Activated B cell treated with CpG ODN at 0.5 μM for 24 hours (primary cell): ENCODE data around the gene ZBTB40. TPM values are rescaled to one million over a fixed set of nuclear protein-coding genes. Genes with fewer than 3 reads are reported as not detected.

Experiments used
- ATAC-seq: fragments of 200-7000 bp; cut with Tn5 transposase; one replicate; pipeline ENCODE4 v1.10.0; 2021; ENCODE audit warnings: low read depth, mild to moderate bottlenecking, moderate library complexity
- CTCF ChIA-PET: fragments of 350-600 bp; sonication (Branson Sonifier 250); formaldehyde crosslinking; loops from one replicate; lab custom pipeline; 2021; ENCODE audit warnings: antibody characterized with exemption; lab: Charles Lee
- POLR2A ChIA-PET: fragments of 350-600 bp; sonication (Branson Sonifier 250); formaldehyde crosslinking; loops from one replicate; lab custom pipeline; 2021; ENCODE audit warnings: antibody characterized with exemption; lab: Charles Lee
- DNase-seq: peaks from one replicate; pipeline ENCODE4 v3.0.0; 2022
- H3K27ac Mint-ChIP-seq: one replicate; pipeline ENCODE4 v1.8.0; 2020; ENCODE audit warnings: mixed read lengths
- H3K27me3 Mint-ChIP-seq: one replicate; pipeline ENCODE4 v1.8.0; 2021; ENCODE audit warnings: mixed read lengths
- H3K36me3 Mint-ChIP-seq: one replicate; pipeline ENCODE4 v1.8.0; 2021; ENCODE audit warnings: low read depth, mixed read lengths
- H3K4me1 Mint-ChIP-seq: one replicate; pipeline ENCODE4 v1.8.0; 2021; ENCODE audit warnings: mixed read lengths
- H3K4me3 Mint-ChIP-seq: one replicate; pipeline ENCODE4 v1.8.0; 2020; ENCODE audit warnings: mild to moderate bottlenecking, mixed read lengths
- H3K9me3 Mint-ChIP-seq: one replicate; pipeline ENCODE4 v1.8.0; 2020; ENCODE audit warnings: mixed read lengths
- CTCF ChIP-seq: fragments of 200-600 bp; IDR thresholded peaks from one replicate; pipeline ENCODE4 v1.8.0; 2022; ENCODE audit warnings: antibody characterized with exemption, mild to moderate bottlenecking
- intact Hi-C: fragments of 100-400 bp; cut with micrococcal nuclease; formaldehyde crosslinking; loops from one replicate; pipeline ENCODE4 v1.15.1; 2024
- total RNA-seq: library from RNA; stranded (reverse); gene quantifications from 2 replicates; pipeline ENCODE4 v1.2.3, GENCODE V29; 2022

Gene ZBTB40
- total RNA-seq, 1 donor from 2014 or later, result 36.2 TPM

- Mint-ChIP-seq H3K9me3 (no peaks in the 10 kb centered on the region), H3K36me3 (peaks cover 86% of the 10 kb centered on the region), H3K27me3 (no peaks in the 10 kb centered on the region), H3K4me1 (no peaks in the 10 kb centered on the region), H3K27ac (no peak overlapping the region), H3K4me3 (no peak overlapping the region)
- no peak for TF ChIP-seq CTCF
- intact Hi-C loops, result no loop called here
- POLR2A ChIA-PET, result no interaction called here
- CTCF ChIA-PET, result no interaction called here
- DNase-seq (no peak), ATAC-seq (no peak)
These were observed 56.7 kb downstream of the ZBTB40 start for GRCh38 chr1:22508329-22508728.

- no peaks in the 10 kb centered on the region for H3K27me3 Mint-ChIP-seq
- H3K36me3 Mint-ChIP-seq, result peaks cover 86% of the 10 kb centered on the region
- CTCF ChIA-PET, result no interaction called here
- intact Hi-C loops, result no loop called here
- no peaks in the 10 kb centered on the region for H3K4me1 Mint-ChIP-seq
- H3K4me3 Mint-ChIP-seq, result no peak overlapping the region
- ATAC-seq, result no peak
- no peak for DNase-seq
- POLR2A ChIA-PET, result no interaction called here
- no peak overlapping the region for H3K27ac Mint-ChIP-seq
- H3K9me3 Mint-ChIP-seq, result no peaks in the 10 kb centered on the region
- TF ChIP-seq CTCF, result no peak
These were observed 57.3 kb downstream of the ZBTB40 start for GRCh38 chr1:22508991-22509390.

DNA sequence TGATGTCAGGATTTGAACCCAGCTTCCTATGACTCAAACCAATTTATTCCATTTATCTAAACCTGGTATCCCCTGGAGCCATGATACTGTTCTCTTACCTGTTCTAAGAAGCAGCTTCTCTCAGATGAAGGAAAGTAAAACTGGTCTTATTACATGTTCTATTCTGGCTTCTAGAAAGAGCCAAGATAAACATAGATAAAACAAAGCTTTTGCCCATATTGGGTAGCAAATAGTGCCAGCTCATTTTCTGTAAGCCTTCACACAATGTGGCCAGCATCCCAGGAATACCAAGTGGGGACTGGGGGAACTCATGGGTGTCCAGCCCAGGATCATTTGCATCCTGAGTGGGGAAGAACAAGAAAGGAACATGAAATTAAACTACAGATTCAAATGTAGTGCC is 58.2 kb downstream of the ZBTB40 start:
- intact Hi-C loops, result no loop called here
- no peak for DNase-seq
- POLR2A ChIA-PET, result no interaction called here
- Mint-ChIP-seq H3K27me3 (no peaks in the 10 kb centered on the region), H3K27ac (no peak overlapping the region), H3K4me3 (no peak overlapping the region), H3K4me1 (no peaks in the 10 kb centered on the region), H3K9me3 (no peaks in the 10 kb centered on the region), H3K36me3 (peaks cover 92% of the 10 kb centered on the region)
- CTCF ChIA-PET, result no interaction called here
- TF ChIP-seq CTCF, result no peak
- ATAC-seq, result no peak

- Mint-ChIP-seq H3K4me1 (no peaks in the 10 kb centered on the region), H3K27ac (no peak overlapping the region), H3K9me3 (no peaks in the 10 kb centered on the region), H3K36me3 (peaks cover 97% of the 10 kb centered on the region), H3K4me3 (no peak overlapping the region), H3K27me3 (no peaks in the 10 kb centered on the region)
- CTCF ChIA-PET, result no interaction called here
- intact Hi-C loops, result no loop called here
- no peak for ATAC-seq
- DNase-seq, result no peak
- POLR2A ChIA-PET, result no interaction called here
- TF ChIP-seq CTCF, result no peak
These were observed 61.2 kb downstream of the ZBTB40 start for GRCh38 chr1:22512873-22513272.

DNA sequence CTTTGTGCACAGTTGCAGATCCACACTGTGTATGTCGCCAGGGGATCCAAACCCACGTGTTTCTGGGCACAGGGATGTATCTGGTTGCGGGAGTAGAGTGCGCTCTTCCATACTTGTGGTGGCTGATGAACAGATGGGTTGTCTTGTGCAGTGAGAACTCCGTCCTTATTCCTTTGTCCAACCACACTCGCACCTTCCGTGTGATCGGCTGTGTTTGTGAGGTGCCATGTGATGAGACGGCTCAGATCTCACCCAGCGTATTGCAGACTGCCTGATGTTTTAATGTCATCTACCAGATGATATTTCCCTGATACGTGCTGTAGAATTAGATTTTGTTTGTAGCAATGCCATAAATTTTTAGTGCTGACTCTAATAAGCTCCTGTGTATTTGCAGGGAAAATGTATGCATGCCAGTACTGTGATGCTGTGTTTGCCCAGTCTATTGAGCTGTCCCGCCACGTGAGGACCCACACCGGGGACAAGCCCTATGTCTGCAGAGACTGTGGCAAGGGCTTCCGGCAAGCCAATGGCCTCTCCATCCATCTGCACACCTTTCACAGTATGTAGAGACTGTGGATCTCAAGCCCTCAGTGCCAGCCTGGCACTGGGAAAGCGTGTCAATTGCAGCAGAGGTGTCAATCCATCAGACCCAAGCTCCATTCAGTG is 65.4 kb downstream of the ZBTB40 start:
- ATAC-seq (no peak), DNase-seq (no peak)
- no peak for TF ChIP-seq CTCF
- Mint-ChIP-seq H3K27me3 (no peaks in the 10 kb centered on the region), H3K4me3 (no peak overlapping the region), H3K27ac (no peak overlapping the region), H3K9me3 (no peaks in the 10 kb centered on the region), H3K36me3 (peaks cover 97% of the 10 kb centered on the region), H3K4me1 (no peaks in the 10 kb centered on the region)
- intact Hi-C loops, result no loop called here
- POLR2A ChIA-PET, result no interaction called here
- CTCF ChIA-PET, result no interaction called here
